ENCODE results near the gene COL8A1. TPM values are rescaled to one million over a fixed set of nuclear protein-coding genes. Genes with fewer than 3 reads are reported as not detected.

Gene COL8A1
- total RNA-seq, 1 experiment from 2014 or later: 112 TPM

DNA sequence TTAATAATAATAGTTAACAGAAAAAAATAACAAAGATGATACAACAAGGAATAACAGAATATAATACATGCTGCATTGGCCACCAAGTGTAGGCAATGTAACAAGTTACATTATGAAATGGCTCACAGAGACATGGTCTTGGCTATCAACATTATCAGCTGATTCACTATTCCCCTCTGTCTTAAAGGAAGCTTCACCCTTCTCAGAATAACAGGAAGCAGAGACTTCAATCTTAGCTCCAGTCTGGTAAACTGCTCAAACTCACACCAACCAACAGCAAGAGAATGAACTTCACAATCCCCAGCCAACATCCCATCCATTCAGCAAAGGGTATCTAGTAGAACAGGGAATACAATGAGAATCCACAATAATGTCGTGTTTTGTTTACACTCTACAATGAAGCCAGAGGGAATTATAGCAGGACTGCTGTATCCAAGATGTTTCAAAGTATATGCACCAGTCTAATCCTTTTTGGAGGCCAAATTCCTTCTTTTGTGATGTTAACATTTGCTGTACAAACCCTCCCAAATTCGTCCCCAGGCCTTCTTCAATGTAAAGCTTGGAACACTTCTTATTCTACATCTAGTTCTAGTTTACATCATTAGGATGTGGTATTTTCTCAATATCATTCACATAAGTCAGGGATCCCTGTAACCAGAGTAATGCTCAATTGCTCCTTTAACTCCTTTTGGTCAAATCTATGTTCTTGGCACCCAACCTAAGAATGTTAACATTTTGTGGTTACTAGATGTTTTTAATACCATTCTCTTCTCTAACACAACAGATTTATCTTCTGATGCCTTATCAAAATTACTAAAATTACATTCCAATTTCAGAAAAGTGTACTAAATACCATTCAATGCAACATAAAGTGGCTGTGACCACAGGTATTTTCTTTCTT is 126.9 kb downstream of the COL8A1 start:
- DNase-seq (ENCODE audit: unreplicated experiment): no peak
- intact Hi-C loops (cut with micrococcal nuclease): no loop called here
- BruUV-seq (replicated peaks): no TSS peak
- ChIA-PET CTCF (interaction anchor here (0.6 to 2.9 kb wide), 3 partner anchors 12 to 863 kb away, joined by 3 to 12 read pairs (median 3); no protein-coding TSS in a partner anchor), POLR2A (interaction anchor here (0.6 kb wide), 1 partner anchor 24 kb away, joined by 3 read pairs; no protein-coding TSS in a partner anchor)
- TF ChIP-seq, protein P1, sequence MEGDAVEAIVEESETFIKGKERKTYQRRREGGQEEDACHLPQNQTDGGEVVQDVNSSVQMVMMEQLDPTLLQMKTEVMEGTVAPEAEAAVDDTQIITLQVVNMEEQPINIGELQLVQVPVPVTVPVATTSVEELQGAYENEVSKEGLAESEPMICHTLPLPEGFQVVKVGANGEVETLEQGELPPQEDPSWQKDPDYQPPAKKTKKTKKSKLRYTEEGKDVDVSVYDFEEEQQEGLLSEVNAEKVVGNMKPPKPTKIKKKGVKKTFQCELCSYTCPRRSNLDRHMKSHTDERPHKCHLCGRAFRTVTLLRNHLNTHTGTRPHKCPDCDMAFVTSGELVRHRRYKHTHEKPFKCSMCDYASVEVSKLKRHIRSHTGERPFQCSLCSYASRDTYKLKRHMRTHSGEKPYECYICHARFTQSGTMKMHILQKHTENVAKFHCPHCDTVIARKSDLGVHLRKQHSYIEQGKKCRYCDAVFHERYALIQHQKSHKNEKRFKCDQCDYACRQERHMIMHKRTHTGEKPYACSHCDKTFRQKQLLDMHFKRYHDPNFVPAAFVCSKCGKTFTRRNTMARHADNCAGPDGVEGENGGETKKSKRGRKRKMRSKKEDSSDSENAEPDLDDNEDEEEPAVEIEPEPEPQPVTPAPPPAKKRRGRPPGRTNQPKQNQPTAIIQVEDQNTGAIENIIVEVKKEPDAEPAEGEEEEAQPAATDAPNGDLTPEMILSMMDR (IDR thresholded peaks at IDR 0.05; ENCODE audit: unreplicated experiment): no peak
- Mint-ChIP-seq H3K4me1 (ENCODE audit: insufficient read depth, unreplicated experiment) (peaks cover 6% of the 10 kb centered on the region), H3K36me3 (ENCODE audit: insufficient read depth, unreplicated experiment) (peaks cover under 1% of the 10 kb centered on the region), H3K27me3 (ENCODE audit: insufficient read depth, unreplicated experiment) (no peaks in the 10 kb centered on the region), H3K27ac (ENCODE audit: low read depth, unreplicated experiment) (no peak overlapping the region), H3K4me3 (ENCODE audit: unreplicated experiment) (no peak overlapping the region), H3K9me3 (ENCODE audit: unreplicated experiment) (no peaks in the 10 kb centered on the region)

DNA sequence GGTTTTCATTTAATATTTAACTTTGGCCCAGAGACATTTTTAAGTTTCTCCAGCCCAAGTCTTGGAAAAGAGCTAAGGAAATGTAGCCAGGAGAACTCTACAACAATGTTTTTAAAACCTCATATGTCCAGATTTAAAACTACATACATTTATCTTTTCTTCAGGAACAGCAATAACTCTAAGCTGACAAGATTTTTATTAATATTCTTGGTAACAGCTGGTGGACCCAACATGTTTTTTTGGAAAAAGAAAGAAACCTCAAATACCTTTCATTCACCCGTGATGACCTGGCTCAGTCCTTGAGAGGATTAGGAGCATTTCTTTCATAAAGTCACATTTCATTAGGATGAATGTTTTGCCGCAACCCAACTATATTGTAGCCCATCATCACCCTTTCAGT is 128.9 kb downstream of the COL8A1 start:
- Mint-ChIP-seq H3K27ac (ENCODE audit: low read depth, unreplicated experiment) (no peak overlapping the region), H3K4me1 (ENCODE audit: insufficient read depth, unreplicated experiment) (peaks cover 6% of the 10 kb centered on the region), H3K9me3 (ENCODE audit: unreplicated experiment) (no peaks in the 10 kb centered on the region), H3K27me3 (ENCODE audit: insufficient read depth, unreplicated experiment) (no peaks in the 10 kb centered on the region), H3K36me3 (ENCODE audit: insufficient read depth, unreplicated experiment) (peaks cover 6% of the 10 kb centered on the region), H3K4me3 (ENCODE audit: unreplicated experiment) (no peak overlapping the region)
- no peak for DNase-seq (ENCODE audit: unreplicated experiment)
- TF ChIP-seq, protein P1 (IDR thresholded peaks at IDR 0.05; ENCODE audit: unreplicated experiment): no peak
- ChIA-PET POLR2A (interaction anchor here (0.6 to 1.1 kb wide), 2 partner anchors 11 to 983 kb away, joined by 4 to 5 read pairs; no protein-coding TSS in a partner anchor), CTCF (interaction anchor here (0.6 to 2.0 kb wide), 6 partner anchors 11 to 1082 kb away, joined by 3 to 8 read pairs (median 3); no protein-coding TSS in a partner anchor)
- no TSS peak for BruUV-seq (replicated peaks)
- intact Hi-C loops (cut with micrococcal nuclease): no loop called here

GRCh38 chr3:99768126-99768525 is 129.7 kb downstream of the COL8A1 start:
- DNase-seq (ENCODE audit: unreplicated experiment): no peak
- Mint-ChIP-seq H3K4me3 (ENCODE audit: unreplicated experiment) (no peak overlapping the region), H3K4me1 (ENCODE audit: insufficient read depth, unreplicated experiment) (peaks cover 6% of the 10 kb centered on the region), H3K27ac (ENCODE audit: low read depth, unreplicated experiment) (no peak overlapping the region), H3K9me3 (ENCODE audit: unreplicated experiment) (no peaks in the 10 kb centered on the region), H3K36me3 (ENCODE audit: insufficient read depth, unreplicated experiment) (peaks cover 7% of the 10 kb centered on the region), H3K27me3 (ENCODE audit: insufficient read depth, unreplicated experiment) (no peaks in the 10 kb centered on the region)
- intact Hi-C loops (cut with micrococcal nuclease): no loop called here
- no TSS peak for BruUV-seq (replicated peaks)
- CTCF ChIA-PET: interaction anchor here (0.7 to 2.0 kb wide), 3 partner anchors 14 to 278 kb away, joined by 3 to 8 read pairs (median 3); no protein-coding TSS in a partner anchor
- TF ChIP-seq, protein P1 (IDR thresholded peaks at IDR 0.05; ENCODE audit: unreplicated experiment): no peak
- POLR2A ChIA-PET: interaction anchor here (0.6 to 1.1 kb wide), 2 partner anchors 912 to 984 kb away, joined by 3 to 5 read pairs; no protein-coding TSS in a partner anchor

- ChIA-PET CTCF (interaction anchor here (0.9 kb wide), 1 partner anchor 21 kb away, joined by 3 read pairs; no protein-coding TSS in a partner anchor), POLR2A (no interaction called here)
- Mint-ChIP-seq H3K9me3 (ENCODE audit: unreplicated experiment) (no peaks in the 10 kb centered on the region), H3K4me1 (ENCODE audit: insufficient read depth, unreplicated experiment) (peaks cover 6% of the 10 kb centered on the region), H3K4me3 (ENCODE audit: unreplicated experiment) (no peak overlapping the region), H3K27me3 (ENCODE audit: insufficient read depth, unreplicated experiment) (no peaks in the 10 kb centered on the region), H3K36me3 (ENCODE audit: insufficient read depth, unreplicated experiment) (peaks cover 7% of the 10 kb centered on the region), H3K27ac (ENCODE audit: low read depth, unreplicated experiment) (no peak overlapping the region)
- intact Hi-C loops (cut with micrococcal nuclease): no loop called here
- TF ChIP-seq, protein P1 (IDR thresholded peaks at IDR 0.05; ENCODE audit: unreplicated experiment): no peak
- no TSS peak for BruUV-seq (replicated peaks)
- DNase-seq (ENCODE audit: unreplicated experiment): no peak
Measured at GRCh38 chr3:99768808-99769501, 130.6 kb downstream of the COL8A1 start.
